Upper lobe of left lung (tissue), 6 donors: Measurements from ENCODE around the gene AMZ1. TPM values are rescaled to one million over a fixed set of nuclear protein-coding genes. Genes with fewer than 3 reads are reported as not detected.

Experiments used
- ATAC-seq, 2 donors: fragments of 200-7000 bp; cut with Tn5 transposase; one replicate each; pipeline ENCODE4 v1.9.1; 2022; ENCODE audit warnings: mild to moderate bottlenecking in 2 of 2, moderate library complexity in 2 of 2; ENCODE audit not compliant: low FRiP score in 2 of 2
- DNase-seq, 2 donors: peaks; one replicate each; pipeline ENCODE4 v3.0.0-alpha.2; 2019 to 2020
- H3K27ac ChIP-seq, 4 donors: fragments of 200-600 bp; sonication (generic); one replicate each; pipeline ENCODE4 v1.5.1; 2016 to 2019
- H3K27me3 ChIP-seq, 4 donors: fragments of 200-600 bp; sonication (generic); one replicate each; pipeline ENCODE4 v1.5.1; 2017 to 2019
- H3K36me3 ChIP-seq, 4 donors: fragments of 200-600 bp; sonication (generic); one replicate each; pipeline ENCODE4 v1.5.1; 2016 to 2019
- H3K4me1 ChIP-seq, 4 donors: fragments of 200-600 bp; sonication (generic); one replicate each; pipeline ENCODE4 v1.5.1; 2018 to 2019
- H3K4me3 ChIP-seq, 4 donors: fragments of 200-600 bp; sonication (generic); one replicate each; pipeline ENCODE4 v1.5.1; 2017 to 2019; ENCODE audit warnings: mild to moderate bottlenecking in 2 of 4, moderate library complexity in 1 of 4
- H3K9me3 ChIP-seq, 4 donors: fragments of 200-600 bp; sonication (generic); one replicate each; pipeline ENCODE4 v1.5.1; 2018 to 2019
- CTCF ChIP-seq, 6 experiments: fragments of 450-650 bp in 4 of 6; fragments of 200-600 bp in 2 of 6; sonication (generic) in 2 of 6; IDR thresholded peaks; one replicate each; pipeline ENCODE4 v1.5.1; 2016 to 2019; ENCODE audit warnings: antibody characterized with exemption in 6 of 6
- EP300 ChIP-seq, 4 donors: sonication (generic); formaldehyde crosslinking; IDR thresholded peaks; one replicate each; pipeline ENCODE4 v1.5.1; 2017; ENCODE audit warnings: antibody characterized with exemption in 4 of 4, control low read depth in 2 of 4
- POLR2A ChIP-seq, 4 donors: fragments of 450-650 bp; IDR thresholded peaks; one replicate each; pipeline ENCODE4 v1.5.1; 2016 to 2017; ENCODE audit warnings: antibody characterized with exemption in 4 of 4, mild to moderate bottlenecking in 2 of 4
- POLR2AphosphoS5 ChIP-seq, 2 donors: sonication (generic); formaldehyde crosslinking; IDR thresholded peaks; one replicate each; pipeline ENCODE4 v1.5.1; 2017; ENCODE audit warnings: antibody characterized with exemption in 2 of 2
- WGBS, 2 donors: methylation state at CpG; one replicate each; pipeline ENCODE4 v1.1.5; 2017 to 2018; 5-methylcytosine and 5-hydroxymethylcytosine counted together
- total RNA-seq, 6 donors: library from RNA; depleted of rRNA in 4 of 6; stranded (reverse); fragments of >200 nt in 4 of 6; gene quantifications; one replicate each; pipeline versions ENCODE4 v1.1.0 to v1.2.1, GENCODE V29; 2016 to 2021
- donor health status: DM: no; HTN: no; CAD: no; lungs with moderate emphysema.
- donor health status: DM: no; HTN: yes; CAD: no; lungs with severe emphysema.

The AMZ1 gene
- total RNA-seq, 6 donors from 2014 or later, result 0.30 to 16.6 (median 5.3) TPM

DNA sequence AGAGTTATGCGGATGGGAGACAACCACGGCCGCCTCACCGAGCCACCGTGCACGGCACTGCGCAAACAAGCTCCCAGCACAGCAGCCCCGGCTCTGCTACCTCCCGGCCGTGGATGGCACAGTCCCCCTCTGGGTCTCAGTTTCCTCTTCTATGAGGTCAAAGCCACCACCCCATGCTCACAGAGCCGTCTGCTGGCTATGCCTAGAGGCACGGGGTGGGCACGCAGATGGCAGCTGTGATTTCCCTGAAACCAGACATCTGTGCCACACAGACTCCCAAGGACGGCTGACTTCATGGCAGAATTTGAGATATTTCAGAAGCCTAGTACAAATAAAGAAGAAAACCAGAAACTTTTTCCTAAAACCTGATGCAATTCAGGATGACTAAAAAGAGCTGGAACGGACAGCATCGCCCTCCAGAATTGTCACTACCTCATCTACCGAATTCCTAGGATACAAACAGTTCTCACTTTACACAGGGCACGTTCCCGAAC is 73.2 kb downstream of the AMZ1 start:
- no peak for ATAC-seq
- H3K27ac ChIP-seq, result peak overlapping the region; percentile 19 to 92 (median 50)
- DNase-seq, result peak in 1 of 2 donors; percentile 80
- H3K9me3 ChIP-seq, result no peaks in the 10 kb centered on the region
- 85 to 91% methylated on average over 8 to 19 of the region's 19 CpGs for WGBS, 2 donors
- H3K36me3 ChIP-seq, result peaks cover 0 to 3% (median 0%) of the 10 kb centered on the region in 4 donors
- H3K4me3 ChIP-seq, result no peak overlapping the region
- no peaks in the 10 kb centered on the region for H3K27me3 ChIP-seq
- TF ChIP-seq CTCF (IDR thresholded peaks at IDR 0.05) (no peak), POLR2A (IDR thresholded peaks at IDR 0.05) (no peak), EP300 (IDR thresholded peaks at IDR 0.05) (no peak), POLR2AphosphoS5 (IDR thresholded peaks at IDR 0.05) (no peak)
- peaks cover 47 to 58% (median 54%) of the 10 kb centered on the region in 4 donors for H3K4me1 ChIP-seq

DNA sequence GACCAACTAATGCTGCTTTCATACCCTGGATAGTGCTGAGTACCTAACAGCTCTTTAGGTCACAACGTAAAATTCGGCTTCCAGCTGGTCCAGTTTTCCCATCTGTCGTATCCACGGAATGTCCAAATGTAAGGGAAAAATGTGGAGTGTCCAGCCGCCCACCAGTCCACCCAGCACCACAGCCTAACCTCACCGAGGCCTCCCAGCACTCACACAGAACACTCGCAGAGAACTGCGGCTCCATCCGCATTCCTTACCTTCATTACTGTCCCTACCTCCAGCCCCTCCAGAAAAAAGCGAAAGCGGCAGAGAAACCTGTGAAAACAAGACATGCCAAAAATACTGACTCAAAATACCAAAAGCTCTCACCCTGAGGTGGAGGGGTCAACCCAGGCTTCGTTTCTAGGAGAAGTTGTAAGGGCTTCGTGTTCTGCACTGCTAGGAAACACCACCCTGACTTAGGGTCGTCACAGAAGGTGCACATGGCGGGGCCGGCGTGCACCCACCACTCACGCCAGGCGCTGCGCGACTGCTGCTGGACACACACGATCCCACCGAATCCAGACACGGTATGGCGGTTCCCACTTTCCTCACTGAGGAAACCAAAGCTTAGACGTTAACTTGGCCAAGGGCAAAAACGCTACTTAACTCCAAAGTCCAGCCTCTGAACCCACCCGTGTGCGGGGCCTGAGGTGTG is 73.9 kb downstream of the AMZ1 start:
- Histone ChIP-seq H3K36me3 (peaks cover 0 to 3% (median 0%) of the 10 kb centered on the region in 4 donors), H3K27ac (peak overlapping the region; percentile 80 to 92 (median 90)), H3K4me3 (peak overlapping the region in 1 of 4 donors; percentile 33), H3K4me1 (peaks cover 47 to 58% (median 54%) of the 10 kb centered on the region in 4 donors), H3K9me3 (no peaks in the 10 kb centered on the region), H3K27me3 (no peaks in the 10 kb centered on the region)
- WGBS, 2 donors, result 94% methylated on average over 29 of the region's 29 CpGs
- no peak for TF ChIP-seq CTCF (IDR thresholded peaks at IDR 0.05)
- TF ChIP-seq EP300 (IDR thresholded peaks at IDR 0.05), result no peak
- TF ChIP-seq POLR2A (IDR thresholded peaks at IDR 0.05), result no peak
- no peak for TF ChIP-seq POLR2AphosphoS5 (IDR thresholded peaks at IDR 0.05)
- ATAC-seq (no peak), DNase-seq (peak in 1 of 2 donors; percentile 73)

- 80 to 91% methylated on average over 5 to 6 of the region's 6 CpGs for WGBS, 2 donors
- Histone ChIP-seq H3K27me3 (no peaks in the 10 kb centered on the region), H3K27ac (peak overlapping the region; percentile 80 to 92 (median 90)), H3K36me3 (peaks cover 0 to 3% (median 0%) of the 10 kb centered on the region in 4 donors), H3K4me1 (peaks cover 34 to 45% (median 40%) of the 10 kb centered on the region in 4 donors), H3K9me3 (no peaks in the 10 kb centered on the region), H3K4me3 (peak overlapping the region in 1 of 4 donors; percentile 34)
- ATAC-seq (no peak), DNase-seq (no peak)
- TF ChIP-seq POLR2AphosphoS5 (IDR thresholded peaks at IDR 0.05) (no peak), POLR2A (IDR thresholded peaks at IDR 0.05) (no peak), CTCF (IDR thresholded peaks at IDR 0.05) (no peak)
Observed at GRCh38 chr7:2763597-2763996, 75.6 kb downstream of the AMZ1 start.

DNA sequence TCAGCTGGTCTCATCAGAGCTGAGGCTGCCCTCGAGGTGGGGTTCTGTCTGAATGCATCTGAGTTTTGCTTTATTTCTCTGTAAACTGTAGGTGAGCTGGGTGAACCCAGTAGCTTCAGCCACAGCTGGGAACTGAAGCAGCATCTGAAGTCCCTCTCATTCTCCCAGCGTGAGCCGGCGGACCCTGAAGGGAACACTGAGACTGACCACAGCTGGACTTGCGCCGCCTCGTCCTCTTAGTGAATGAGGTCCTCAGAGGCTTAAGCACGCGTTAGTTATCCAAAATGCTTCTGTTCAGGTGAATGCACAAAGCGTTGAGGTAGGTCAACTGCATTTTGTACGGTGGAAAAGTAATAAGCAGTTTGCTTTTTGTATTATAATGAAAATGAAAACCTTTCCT is 76.6 kb downstream of the AMZ1 start:
- no peak overlapping the region for H3K27ac ChIP-seq
- no peak for DNase-seq
- peaks cover 25 to 36% (median 32%) of the 10 kb centered on the region in 4 donors for H3K4me1 ChIP-seq
- peaks cover 0 to 3% (median 0%) of the 10 kb centered on the region in 4 donors for H3K36me3 ChIP-seq
- TF ChIP-seq CTCF (IDR thresholded peaks at IDR 0.05) (no peak), POLR2AphosphoS5 (IDR thresholded peaks at IDR 0.05) (no peak), EP300 (IDR thresholded peaks at IDR 0.05) (no peak), POLR2A (IDR thresholded peaks at IDR 0.05) (no peak)
- 95 to 96% methylated on average over 11 of the region's 11 CpGs for WGBS, 2 donors
- H3K27me3 ChIP-seq, result no peaks in the 10 kb centered on the region
- H3K9me3 ChIP-seq, result no peaks in the 10 kb centered on the region
- H3K4me3 ChIP-seq, result no peak overlapping the region
- ATAC-seq, result no peak

Other genes starting within 250 kb of the AMZ1 start
- not detected for gene GRIFIN, start 211.8 kb upstream of the AMZ1 start, total RNA-seq
- 10 to 100 TPM; 30.6 to 62.9 (median 45.2) TPM for gene LFNG, start 168.4 kb upstream of the AMZ1 start, total RNA-seq
- 10 to 100 TPM; 23.9 to 68.3 (median 31.0) TPM for gene BRAT1, start 132.7 kb upstream of the AMZ1 start, total RNA-seq
- gene IQCE, start 129.2 kb upstream of the AMZ1 start, total RNA-seq, result 10 to 100 TPM; 18.0 to 51.3 (median 23.9) TPM
- 10 to 100 TPM; 16.5 to 69.6 (median 58.1) TPM for gene TTYH3, start 56.2 kb upstream of the AMZ1 start, total RNA-seq
- 10 to 100 TPM; 24.0 to 52.3 (median 35.7) TPM for gene GNA12, start 156.1 kb downstream of the AMZ1 start, total RNA-seq